ENCODE data around the gene STX7.

DNA sequence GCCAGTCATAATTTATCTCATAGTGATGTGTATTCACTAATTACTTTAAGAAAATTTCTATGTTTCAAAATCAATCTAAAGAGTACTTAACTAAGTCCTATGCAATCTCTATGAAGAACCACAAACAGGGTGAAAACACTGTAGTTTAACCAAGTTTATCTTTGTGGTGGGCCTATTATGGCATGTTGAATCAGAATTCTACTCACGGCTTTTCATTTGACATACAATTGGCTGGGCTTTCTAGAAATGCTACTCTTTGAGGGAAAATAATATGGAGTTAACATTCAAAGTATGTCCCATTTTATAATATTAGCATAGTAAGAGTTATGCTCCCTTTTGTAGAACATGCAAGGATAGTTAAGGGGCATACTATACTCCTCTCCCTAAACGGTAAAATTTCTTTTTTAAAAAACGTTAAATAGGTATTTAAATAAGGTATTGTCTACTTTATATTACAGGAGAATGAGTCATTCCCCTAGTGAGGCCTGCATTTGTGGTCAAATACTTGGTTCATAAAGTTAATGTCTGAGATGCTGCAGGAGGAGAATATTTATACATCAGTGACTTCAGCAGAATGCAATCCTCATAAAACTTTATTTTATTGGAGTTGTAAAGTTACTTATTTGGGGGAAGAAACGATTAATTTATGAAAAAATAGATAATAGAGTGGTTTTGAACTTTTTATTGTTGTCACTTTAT, 113.4 kb downstream of the STX7 start:
- TF ChIP-seq POLR2A (IDR thresholded peaks at IDR 0.05; ENCODE audit: borderline replicate concordance, extremely low read depth, insufficient read depth, insufficient read length) (no peak), SIN3A (IDR thresholded peaks at IDR 0.05; ENCODE audit: low read depth) (no peak)
